OCI-LY3 (cell line): Measurements from ENCODE around the gene KRTAP4-8.
"Not testable (repeated sequence)": the region's sequence is repeated elsewhere in the genome, so short reads cannot be mapped to it uniquely, and the experiment has no call there.

Source experiments
- CTCF ChIP-seq: fragments of 200-600, 300-600 bp; sonication (generic); IDR thresholded peaks from 2 replicates; pipeline ENCODE4 v1.5.1; 2014; ENCODE audit warnings: antibody characterized with exemption, low read length, low read depth
- EZH2phosphoT487 ChIP-seq: fragments of 200-600 bp; shearing (Covaris generic); IDR thresholded peaks from 2 replicates; pipeline ENCODE4 v1.6.1; 2018; ENCODE audit warnings: antibody characterized with exemption, mixed run types, low read depth

GRCh38 chr17:41084100-41084856 is 13.7 kb downstream of the KRTAP4-8 start, which contains the start of gene KRTAP4-7:
- not testable (repeated sequence) for TF ChIP-seq CTCF, EZH2phosphoT487
